ENCODE results near the gene NR2F1-AS1.
A peak's percentile ranks its signal among the peaks of the same experiment; 100 is the strongest.
"Not testable (repeated sequence)": the region's sequence is repeated elsewhere in the genome, so short reads cannot be mapped to it uniquely, and the experiment has no call there.

NR2F1-AS1 gene

DNA sequence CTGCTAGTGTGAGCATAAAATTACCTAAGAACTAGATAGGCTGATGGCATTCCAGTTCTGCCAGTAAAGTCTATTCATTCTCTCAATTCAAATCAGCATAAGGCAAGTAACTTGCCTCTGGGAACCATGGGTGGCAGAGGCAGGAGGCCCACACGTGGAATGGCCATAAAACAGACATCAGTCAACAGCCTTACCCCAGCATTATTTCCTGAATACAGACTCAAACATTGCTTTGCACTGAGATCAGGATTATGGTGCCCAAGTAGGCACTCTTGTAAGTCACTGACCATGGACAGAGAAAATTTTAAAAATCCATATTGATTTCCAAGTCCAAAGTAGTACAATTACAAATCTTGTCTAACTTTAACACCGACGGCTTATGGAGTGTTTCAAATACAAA lies 157.7 kb downstream of the NR2F1-AS1 start:
- no peak for DNase-seq

DNA sequence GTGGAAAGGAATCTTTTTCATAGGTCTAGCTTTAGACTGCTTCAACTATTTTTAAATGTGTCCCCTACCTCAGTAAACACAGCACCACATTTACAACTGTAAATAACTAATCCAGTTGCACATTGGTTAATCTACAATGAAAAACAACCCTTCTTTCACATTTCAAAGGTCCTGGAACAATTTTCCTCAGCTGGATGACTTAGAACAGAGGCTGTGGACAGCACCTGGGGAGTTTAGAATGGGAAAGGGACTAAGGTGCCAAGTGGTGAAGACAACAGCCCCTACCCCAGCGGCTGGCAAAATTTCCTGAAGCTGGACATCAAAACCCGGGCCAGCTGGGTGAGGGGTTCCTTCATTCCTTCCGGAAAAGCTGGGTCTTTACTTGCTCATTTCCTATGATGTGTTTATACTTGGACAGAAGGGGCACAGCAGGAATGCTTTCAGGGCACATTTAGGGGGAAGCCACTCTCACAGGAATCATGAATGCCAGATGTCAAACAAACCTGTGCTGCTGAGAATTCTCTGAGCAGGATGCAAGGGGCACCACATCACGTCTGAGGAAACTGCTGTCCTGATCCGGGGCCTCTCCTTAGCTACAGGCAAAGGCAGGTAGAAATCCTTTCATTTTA lies 158.3 kb downstream of the NR2F1-AS1 start:
- DNase-seq, result no peak

DNA sequence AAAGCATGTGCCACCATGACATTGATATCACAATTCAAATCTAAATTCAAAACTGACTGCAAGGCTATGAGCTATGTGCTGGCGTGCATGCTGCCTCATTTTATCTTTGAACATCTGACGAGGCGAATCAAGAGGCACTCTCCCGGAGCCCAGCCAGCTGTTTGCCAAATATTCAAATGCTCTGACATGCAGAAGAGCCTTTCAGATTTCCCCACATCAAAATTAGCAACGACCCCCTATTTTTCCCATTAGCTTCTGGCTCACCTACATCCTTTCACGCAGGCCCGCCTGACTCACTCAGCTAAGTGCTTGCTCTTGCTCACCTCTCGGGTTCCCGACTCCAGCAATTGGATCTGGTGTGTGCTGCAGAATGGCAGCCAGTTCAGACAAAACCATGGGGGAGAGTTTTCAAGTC lies 159.0 kb downstream of the NR2F1-AS1 start:
- no peak for DNase-seq

DNA sequence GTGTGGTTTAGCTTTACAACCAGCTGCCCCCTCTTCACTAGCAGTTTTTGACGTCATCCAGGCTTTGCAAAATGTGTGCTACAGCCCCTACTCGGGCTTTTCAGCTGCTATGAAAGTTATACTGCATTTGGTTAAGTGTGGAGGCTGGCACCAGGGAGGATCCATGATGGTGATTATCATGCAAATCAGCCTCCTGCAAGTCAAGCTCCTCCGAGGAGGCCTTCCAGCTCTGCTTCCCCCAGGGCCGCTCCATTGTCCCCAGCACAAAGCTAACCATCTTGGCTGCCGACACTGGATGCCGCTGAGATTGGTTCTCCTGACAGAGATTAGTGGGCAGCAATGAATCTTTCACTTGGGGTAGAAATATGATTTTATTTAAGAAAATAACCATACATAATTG lies 159.6 kb downstream of the NR2F1-AS1 start:
- DNase-seq, result no peak

DNA sequence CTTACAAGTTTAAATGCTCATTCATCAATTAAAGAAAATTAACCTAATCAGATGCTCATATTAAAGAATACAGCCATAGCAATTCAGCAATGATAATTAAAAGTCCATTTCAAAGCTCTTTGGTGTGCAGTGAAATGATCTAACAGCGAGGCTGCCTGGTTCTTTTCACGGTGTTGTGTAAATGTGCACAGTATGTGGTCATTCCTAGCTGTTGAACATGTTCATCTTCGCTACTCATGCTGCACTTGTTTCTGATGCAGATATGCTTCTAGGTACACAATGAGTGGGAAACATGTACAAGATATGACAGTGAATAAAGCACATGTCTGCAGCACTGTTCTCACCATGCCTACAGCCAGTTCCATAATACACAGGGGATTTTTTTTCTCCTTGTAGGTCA lies 163.5 kb downstream of the NR2F1-AS1 start:
- no peak for DNase-seq

DNA sequence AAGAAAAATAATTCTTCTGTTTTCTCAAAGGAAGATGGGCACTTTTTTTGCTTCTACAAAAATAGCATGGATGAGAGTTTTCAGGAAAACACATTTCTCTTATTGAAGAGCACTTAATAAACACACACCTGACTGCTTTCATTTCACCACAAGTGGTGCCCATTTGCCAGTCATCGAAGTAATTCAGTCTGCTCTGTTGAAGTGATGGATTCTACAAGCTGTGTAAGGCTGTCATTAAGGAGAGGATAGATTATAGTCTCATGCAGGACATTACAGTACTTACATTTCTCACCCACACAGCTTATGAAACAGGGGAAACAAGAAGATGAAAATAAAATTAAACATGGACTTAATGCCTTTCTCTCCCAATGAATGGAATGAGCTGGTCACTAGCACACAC lies 165.2 kb downstream of the NR2F1-AS1 start:
- no peak for DNase-seq

DNA sequence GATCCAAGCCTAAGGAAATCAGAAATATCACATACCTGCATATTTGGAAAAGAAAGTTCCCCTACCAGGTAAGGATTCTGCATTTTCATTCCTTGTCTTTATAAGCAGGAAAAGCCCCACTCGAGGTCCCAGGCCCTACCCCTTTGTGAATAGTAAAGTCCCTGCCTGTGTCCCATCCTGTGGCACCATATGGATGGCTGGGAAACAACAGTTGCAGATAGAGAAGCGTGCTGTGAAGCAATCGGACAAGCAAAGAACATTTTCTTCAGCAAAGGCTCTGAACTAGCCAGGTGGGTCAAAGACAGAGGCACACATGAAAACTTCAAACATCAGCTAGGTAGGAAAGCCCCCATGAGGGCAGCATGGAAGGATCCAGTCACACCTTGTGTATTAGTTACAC lies 169.3 kb downstream of the NR2F1-AS1 start:
- DNase-seq, result no peak

DNA sequence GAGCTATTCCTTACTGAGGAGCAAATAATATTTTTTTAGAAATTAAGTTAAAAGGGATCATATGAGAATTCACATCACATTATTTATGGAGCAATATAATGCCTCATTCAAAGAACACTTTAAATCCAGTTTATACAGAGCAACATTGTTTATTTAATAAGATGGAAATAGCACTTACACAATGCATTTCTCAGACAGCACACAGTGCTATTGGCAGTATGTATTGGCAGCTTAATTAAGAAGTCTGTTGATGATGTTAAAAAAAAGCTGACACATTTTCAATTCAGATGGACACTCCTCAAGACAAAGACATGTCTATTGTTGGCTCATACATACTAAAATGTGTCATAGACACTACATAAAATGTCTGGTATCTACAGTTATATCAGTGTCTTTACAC lies 171.3 kb downstream of the NR2F1-AS1 start:
- no peak for DNase-seq

DNA sequence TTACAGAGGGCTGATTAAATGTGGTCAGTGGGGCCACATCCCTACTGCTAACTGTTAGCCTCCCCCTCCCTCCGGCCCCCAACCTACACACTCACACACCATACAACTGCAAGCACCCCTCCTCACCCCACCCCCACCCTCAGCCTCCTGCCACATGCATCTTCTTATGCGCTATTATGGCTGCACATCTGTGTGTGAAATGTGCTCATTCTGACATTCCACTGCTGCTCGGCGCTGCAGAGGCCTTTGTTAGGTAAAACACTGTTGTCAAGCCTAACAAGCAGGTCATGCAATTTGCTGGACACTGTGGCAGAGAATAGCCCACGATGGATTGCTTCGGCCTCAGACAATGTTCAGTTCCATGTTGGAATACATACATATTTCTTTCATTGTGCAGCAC lies 173.6 kb downstream of the NR2F1-AS1 start:
- peak; percentile 32 for DNase-seq

DNA sequence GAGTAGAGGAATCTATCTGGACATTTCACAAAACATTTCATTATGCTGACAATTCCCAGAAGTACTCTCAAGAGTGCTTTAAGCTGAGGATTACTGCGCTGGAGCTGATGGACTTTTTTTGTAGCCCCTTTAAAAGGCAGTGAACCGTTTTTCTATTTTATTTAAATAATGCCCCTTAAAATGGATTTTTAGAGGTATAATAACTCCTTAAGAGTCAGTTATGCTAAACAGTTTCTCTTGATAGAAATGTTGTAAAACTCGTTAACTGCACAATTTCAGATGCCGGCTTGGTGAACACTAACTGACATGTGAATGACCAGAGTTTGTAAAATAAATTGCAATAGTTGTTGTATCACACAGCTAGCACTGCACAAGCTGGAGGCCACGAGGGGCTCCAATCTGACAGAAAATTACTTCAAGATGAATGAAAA lies 174.0 kb downstream of the NR2F1-AS1 start:
- DNase-seq, result no peak

DNA sequence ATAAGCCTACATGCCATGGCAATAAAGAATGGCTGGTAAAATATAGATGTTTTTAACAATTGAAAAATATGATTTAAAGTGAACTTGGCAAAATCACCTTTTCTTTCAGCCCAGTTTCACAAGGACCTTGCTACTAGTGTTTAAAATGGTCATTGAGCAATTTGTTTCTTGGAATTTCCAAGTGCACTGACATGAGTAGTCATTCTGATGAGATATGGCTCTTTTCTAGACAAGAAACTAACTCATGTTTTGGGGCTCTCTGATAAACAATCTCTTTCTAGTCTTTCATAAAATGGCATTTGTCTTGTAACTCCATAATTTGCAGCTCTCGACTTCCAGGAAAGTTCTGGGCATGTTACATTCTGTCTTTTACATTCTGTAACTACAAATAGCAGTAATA lies 176.8 kb downstream of the NR2F1-AS1 start:
- DNase-seq, result no peak

DNA sequence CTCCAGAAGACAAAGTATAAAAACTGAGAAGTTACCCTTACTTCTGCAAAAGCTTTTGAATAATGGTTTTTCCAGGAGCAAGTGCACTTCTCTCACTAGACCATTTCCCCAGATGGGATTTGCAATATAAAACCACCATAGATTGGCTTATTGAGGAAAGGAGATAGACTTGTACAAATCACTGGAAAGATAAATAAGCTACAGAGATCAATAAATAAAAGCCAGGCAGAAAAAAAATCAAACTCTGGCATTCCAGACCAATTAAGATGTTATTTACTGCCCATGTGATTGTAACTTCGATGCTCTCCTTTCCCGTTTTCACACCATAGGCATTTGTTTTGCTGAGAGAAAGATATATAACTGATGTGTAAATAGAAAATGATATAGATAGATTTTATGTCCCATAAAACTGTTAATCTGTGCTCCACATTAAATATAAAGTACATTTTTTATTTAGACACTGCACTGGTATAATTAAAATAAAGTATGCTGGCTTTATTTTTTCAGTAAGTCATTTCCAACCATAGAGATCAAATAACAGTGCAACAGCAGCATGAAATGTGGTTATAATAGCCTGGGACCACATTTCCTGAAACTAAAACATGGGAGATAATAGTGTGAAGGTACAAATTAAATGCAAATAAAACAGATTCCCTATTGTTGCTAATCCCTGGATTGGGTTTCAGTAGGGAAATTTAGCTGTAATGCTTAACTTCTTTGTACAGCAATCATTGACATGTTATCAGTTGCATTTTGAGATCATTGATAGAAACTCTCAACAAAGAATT lies 177.7 kb downstream of the NR2F1-AS1 start:
- no peak for DNase-seq

DNA sequence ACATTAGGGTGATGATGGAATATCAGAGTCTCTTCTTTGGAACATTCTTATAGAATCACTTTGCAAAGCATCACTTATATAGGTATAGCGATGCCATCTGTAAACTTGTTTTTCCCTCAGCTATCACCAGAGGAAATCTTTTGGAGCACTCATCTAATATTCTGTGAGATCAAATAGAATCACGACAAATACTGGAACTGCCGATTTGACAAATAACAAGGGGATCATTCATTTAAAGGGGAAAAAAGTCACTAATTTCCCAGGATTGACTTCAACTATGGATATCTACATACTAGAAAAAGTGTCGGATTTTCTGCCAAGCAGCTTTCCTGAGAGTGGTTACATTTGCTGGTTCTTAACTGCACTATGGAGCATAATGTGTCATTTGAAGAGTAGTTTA lies 178.6 kb downstream of the NR2F1-AS1 start:
- no peak for DNase-seq

DNA sequence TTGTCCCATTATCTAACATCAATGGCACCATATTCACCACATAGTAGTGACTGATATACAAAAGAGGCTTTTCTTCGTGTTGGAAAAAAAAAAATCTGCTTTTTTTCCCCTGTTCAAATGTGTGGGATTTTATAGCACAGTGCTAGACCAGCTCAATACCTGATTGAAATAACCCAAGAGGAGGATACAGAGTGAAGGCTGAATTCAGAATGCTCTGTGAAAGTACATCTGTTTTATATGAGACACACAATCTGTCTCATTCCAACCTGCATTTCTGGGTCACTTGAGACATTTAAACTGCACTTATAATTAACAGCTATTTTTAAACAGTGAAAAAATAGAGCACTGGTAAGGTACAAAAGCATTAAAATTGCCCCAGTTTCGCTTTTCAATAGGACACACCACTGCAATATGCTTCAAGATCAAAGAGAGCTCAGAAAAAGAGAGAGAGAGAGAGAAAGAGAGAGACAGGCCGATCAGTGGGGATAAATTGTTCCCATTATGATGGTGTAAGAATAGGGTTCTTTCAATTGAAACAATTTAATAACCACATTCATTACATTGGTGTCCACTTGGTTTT lies 179.3 kb downstream of the NR2F1-AS1 start:
- DNase-seq, result no peak

DNA sequence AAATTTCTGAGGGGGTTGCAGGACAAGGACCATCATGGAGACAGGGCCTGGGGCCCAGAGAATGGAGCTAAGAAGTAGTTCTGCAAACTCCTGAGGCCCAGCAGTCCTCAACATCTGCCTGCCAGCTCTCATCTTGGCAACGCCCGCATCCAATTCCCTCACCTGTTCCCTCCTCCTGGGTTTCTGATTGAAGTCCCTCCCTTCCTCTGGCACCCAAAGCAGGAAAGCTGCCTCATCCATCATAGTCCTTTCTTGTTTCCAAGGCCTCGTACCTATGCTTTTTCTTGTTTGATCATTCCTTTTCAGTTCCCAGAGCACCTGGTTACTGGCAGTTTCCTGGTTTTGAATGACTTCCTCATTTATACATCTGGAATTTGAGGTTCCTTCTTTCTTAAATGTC lies 181.3 kb downstream of the NR2F1-AS1 start:
- no peak for DNase-seq

DNA sequence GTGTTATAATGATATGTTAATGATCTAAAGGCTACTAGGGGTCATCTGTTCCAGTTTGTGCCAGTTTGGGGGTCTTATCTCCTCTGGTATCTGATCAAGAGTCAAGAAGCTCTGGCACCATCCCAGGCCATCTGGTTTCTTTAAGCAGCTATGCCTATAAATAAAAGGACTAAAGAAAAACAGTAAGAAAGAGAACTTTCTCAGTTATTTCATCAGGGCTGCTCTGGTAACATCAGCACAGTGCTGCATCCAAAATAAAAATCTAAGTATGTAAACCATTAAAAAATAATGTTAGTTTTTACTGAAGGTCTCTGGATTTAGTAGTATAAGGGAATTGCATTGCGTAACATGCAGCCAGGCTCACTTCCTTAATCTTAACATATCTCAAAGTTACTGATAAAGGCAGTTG lies 185.0 kb downstream of the NR2F1-AS1 start:
- DNase-seq, result peak; percentile 26

DNA sequence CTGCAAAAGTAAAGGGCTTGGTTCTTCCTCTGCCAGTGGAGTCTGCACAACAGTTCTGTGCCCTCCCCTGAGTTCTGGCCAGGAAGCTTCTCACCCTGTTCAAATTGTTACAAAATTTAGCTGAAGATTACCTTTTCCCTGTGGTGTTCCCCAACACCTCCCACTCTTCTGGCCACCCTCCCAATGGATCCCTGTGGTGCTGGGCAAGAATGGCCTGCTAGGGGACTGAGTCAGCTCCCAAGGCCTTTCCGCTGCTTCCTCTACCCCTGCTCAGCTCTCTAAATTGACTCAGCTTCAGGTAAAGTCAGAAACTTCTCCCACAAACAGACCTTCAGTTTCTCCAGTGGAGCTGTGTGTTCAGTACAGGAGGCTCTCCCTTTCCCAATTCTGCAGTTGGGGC lies 186.0 kb downstream of the NR2F1-AS1 start:
- no peak for DNase-seq

DNA sequence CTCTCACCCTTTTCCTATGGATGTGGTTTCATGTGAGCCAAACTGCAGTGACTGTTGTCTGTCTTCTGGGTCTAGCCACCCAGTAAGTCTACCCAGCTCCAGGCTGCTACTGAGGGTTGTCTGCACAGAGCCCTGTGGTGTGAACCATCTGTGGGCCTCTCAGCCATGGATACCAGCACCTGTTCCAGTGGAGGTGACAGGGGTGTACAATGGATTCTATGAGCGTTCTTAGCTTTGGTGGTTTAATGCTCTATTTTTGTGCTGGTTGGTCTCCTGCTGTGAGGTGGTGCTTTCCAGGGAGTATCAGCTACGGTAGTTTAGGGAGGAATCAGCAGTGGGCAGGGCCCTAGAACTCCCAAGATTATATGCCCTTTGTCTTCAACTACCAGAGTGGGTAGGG lies 186.7 kb downstream of the NR2F1-AS1 start:
- no peak for DNase-seq

DNA sequence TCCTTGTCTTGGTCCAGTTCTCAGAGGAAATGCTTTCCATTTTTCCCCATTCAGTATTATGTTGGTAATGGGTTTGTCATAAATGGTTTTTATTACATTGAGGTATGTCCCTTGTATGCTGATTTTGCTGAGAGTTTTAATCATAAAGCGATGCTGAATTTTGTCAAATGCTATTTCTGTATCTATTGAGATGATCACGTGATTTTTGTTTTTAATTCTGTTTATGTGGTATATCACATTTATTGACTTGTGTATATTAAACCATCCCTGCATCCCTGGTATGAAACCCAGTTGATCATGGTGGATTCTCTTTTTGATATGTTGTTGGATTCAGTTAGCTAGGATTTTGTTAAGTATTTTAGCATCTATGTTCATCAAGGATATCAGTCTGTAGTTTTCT lies 189.8 kb downstream of the NR2F1-AS1 start:
- not testable (repeated sequence) for DNase-seq

DNA sequence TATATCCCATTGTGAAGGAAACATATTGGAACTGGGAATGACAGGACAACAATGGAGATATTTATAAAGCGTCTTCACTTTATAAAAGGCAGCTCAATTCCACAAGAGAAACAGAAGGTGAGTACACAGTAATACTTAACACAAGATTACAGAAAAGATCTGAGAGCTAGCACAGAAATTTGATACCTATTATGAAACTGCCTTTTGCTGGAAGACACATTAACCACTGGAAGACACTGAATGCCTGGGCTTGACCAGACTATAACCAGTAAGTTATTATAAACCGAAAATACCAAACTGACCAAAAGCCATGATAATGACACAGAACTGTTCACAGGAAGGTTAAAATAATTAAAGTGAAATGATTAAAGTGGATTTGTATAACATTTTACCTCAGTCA lies 195.4 kb downstream of the NR2F1-AS1 start:
- DNase-seq, result peak; percentile 11

DNA sequence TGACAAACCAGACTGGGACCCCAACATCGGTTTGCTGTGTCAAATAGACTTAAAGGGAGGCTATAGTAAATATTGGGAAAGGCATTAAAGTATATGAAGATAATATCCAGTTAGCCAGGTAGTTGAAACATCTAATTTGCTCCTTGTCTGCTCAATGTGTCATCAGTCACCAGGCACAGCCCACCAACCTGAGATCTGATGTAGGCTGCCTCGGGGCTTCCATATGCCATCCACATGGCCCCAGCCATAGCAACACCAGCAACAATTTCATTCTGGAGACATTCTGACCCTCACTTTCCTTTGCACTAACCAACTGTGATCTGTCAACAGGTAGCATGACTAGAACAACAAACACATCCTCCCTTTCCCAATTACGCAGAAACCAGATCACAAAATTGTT lies 196.0 kb downstream of the NR2F1-AS1 start:
- DNase-seq, result no peak

DNA sequence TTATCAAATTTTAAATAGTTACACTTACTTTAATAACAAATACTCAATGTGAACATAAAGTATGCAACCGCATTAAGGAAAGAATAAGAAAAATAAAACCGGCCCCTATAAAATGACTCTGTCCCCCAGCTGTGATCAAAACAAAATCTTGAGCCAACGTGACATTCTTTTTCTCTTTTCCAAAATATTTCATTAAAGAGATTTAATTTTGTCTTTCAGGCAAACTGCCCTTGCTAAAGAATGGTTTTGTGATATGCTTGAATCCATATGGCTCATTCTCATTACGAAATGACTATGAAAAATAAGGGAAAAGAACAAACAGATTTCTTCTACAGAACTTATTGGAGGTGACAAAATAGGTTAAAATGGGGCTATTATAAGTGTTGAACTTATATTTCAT lies 197.0 kb downstream of the NR2F1-AS1 start:
- DNase-seq, result no peak

DNA sequence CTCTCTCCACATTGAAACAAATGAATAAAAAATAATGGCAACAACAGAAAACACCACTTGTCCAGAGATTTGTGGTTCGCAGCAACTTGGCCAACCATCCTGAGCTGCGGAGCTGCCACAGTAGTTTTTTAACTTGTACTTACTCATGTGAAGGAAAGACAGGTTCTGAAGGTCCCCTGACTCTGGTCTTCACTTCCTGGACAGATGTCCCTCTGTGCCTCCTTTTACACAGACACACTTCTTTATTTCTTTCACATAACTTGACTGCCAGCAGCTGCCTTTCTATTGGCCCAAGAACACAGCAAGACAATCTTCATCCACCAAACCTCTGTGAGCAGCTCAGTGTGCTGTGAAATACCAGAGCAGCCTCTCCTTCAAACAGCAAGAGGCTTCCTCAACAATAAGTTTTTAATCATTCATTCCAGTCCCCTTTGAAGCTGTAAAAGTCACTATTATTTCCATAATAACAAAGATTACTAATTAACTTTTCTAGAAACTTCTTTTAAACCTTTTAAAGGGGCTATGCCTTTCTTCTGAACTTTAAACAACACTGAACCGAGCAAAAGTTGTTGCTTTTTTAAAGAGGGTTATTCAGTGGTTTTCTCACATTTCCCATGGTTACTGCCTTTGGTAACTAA lies 198.7 kb downstream of the NR2F1-AS1 start:
- DNase-seq, result no peak

DNA sequence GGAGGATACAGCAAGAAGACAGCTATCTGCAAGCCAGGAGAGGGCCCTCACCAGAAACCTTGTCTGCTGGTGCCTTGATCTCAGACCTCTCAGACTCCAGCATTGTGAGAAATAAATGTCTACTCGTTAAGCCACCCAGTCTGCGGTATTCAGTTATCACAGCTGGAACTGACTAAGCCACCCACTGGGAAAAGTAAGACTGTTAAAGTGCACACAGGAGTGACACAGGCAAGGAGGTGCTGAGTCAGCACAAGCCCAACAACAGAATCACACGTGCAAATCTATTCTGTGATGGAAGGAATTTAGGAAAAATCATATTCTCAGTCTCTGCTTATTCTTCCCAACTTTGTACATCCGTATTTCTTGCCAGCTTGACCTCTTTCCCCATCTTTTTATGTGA lies 200.0 kb downstream of the NR2F1-AS1 start:
- peak; percentile 59 for DNase-seq

Data from fibroblast of upper back skin (primary cell).